ENCODE results near the gene TMEM182. TPM values are rescaled to one million over a fixed set of nuclear protein-coding genes. Genes with fewer than 3 reads are reported as not detected.

The TMEM182 gene
- total RNA-seq, 4 donors from 2014 or later: 0.49 to 2.6 (median 0.75) TPM

- Histone ChIP-seq H3K4me1 (no peaks in the 10 kb centered on the region), H3K4me3 (no peak overlapping the region), H3K27ac (no peak overlapping the region), H3K27me3 (no peaks in the 10 kb centered on the region), H3K9me3 (no peaks in the 10 kb centered on the region), H3K36me3 (no peaks in the 10 kb centered on the region)
- DNase-seq (ENCODE audit: low spot score in 2 of 2): no peak
- TF ChIP-seq POLR2A (IDR thresholded peaks at IDR 0.05) (no peak), EP300 (IDR thresholded peaks at IDR 0.05) (no peak), POLR2AphosphoS5 (IDR thresholded peaks at IDR 0.05) (no peak), CTCF (IDR thresholded peaks at IDR 0.05) (no peak)
Measured at GRCh38 chr2:102768892-102769291, 7.1 kb downstream of the TMEM182 start.

- Histone ChIP-seq H3K4me3 (no peak overlapping the region), H3K27ac (no peak overlapping the region), H3K36me3 (no peaks in the 10 kb centered on the region), H3K9me3 (no peaks in the 10 kb centered on the region), H3K27me3 (no peaks in the 10 kb centered on the region), H3K4me1 (no peaks in the 10 kb centered on the region)
- WGBS: 80% methylated on average over 3 of the region's 3 CpGs
- TF ChIP-seq EP300 (IDR thresholded peaks at IDR 0.05) (no peak), CTCF (IDR thresholded peaks at IDR 0.05) (no peak), POLR2A (IDR thresholded peaks at IDR 0.05) (no peak), POLR2AphosphoS5 (IDR thresholded peaks at IDR 0.05) (no peak)
- no peak for DNase-seq (ENCODE audit: low spot score in 2 of 2)
Measured at GRCh38 chr2:102770506-102770905, 8.7 kb downstream of the TMEM182 start.

- 81% methylated on average over 3 of the region's 3 CpGs for WGBS
- H3K27me3 ChIP-seq: no peaks in the 10 kb centered on the region
- H3K4me1 ChIP-seq: no peaks in the 10 kb centered on the region
- no peaks in the 10 kb centered on the region for H3K9me3 ChIP-seq
- no peaks in the 10 kb centered on the region for H3K36me3 ChIP-seq
- no peak overlapping the region for H3K27ac ChIP-seq
- no peak for DNase-seq (ENCODE audit: low spot score in 2 of 2)
- TF ChIP-seq CTCF (IDR thresholded peaks at IDR 0.05): no peak
- TF ChIP-seq EP300 (IDR thresholded peaks at IDR 0.05): no peak
- no peak for TF ChIP-seq POLR2A (IDR thresholded peaks at IDR 0.05)
- no peak overlapping the region for H3K4me3 ChIP-seq
Measured at GRCh38 chr2:102771114-102771513, 9.3 kb downstream of the TMEM182 start.

- Histone ChIP-seq H3K4me1 (no peaks in the 10 kb centered on the region), H3K36me3 (no peaks in the 10 kb centered on the region), H3K9me3 (no peaks in the 10 kb centered on the region), H3K27me3 (no peaks in the 10 kb centered on the region), H3K4me3 (no peak overlapping the region), H3K27ac (no peak overlapping the region)
- WGBS: 96% methylated on average over 3 of the region's 3 CpGs
- TF ChIP-seq CTCF (IDR thresholded peaks at IDR 0.05): no peak
- no peak for TF ChIP-seq EP300 (IDR thresholded peaks at IDR 0.05)
- no peak for TF ChIP-seq POLR2A (IDR thresholded peaks at IDR 0.05)
- no peak for TF ChIP-seq POLR2AphosphoS5 (IDR thresholded peaks at IDR 0.05)
- no peak for DNase-seq (ENCODE audit: low spot score in 2 of 2)
Measured at GRCh38 chr2:102772659-102773058, 10.8 kb downstream of the TMEM182 start.

- H3K4me1 ChIP-seq: no peaks in the 10 kb centered on the region
- no peaks in the 10 kb centered on the region for H3K36me3 ChIP-seq
- no peak overlapping the region for H3K27ac ChIP-seq
- 85% methylated on average over 5 of the region's 5 CpGs for WGBS
- DNase-seq (ENCODE audit: low spot score in 2 of 2): no peak
- H3K9me3 ChIP-seq: no peaks in the 10 kb centered on the region
- TF ChIP-seq EP300 (IDR thresholded peaks at IDR 0.05) (no peak), CTCF (IDR thresholded peaks at IDR 0.05) (no peak), POLR2AphosphoS5 (IDR thresholded peaks at IDR 0.05) (no peak), POLR2A (IDR thresholded peaks at IDR 0.05) (no peak)
- H3K4me3 ChIP-seq: no peak overlapping the region
- H3K27me3 ChIP-seq: no peaks in the 10 kb centered on the region
Measured at GRCh38 chr2:102773149-102773705, 11.4 kb downstream of the TMEM182 start.

All from suprapubic skin (tissue), 4 donors.